Caco-2 (cell line): ENCODE data around the gene DHX15. TPM values are rescaled to one million over a fixed set of nuclear protein-coding genes. Genes with fewer than 3 reads are reported as not detected.

Source experiments
- BruUV-seq: library from RNA; stranded (reverse); fragments of 400-500 nt; replicated peaks from 2 replicates; lab custom pipeline; 2021; lab: Mats Ljungman, UMichigan
- CTCF ChIA-PET: fragments of 300-600 bp; sonication (Branson Sonifier 250); formaldehyde crosslinking; loops from one replicate; lab custom pipeline; 2022; ENCODE audit warnings: antibody characterized with exemption; lab: Charles Lee
- POLR2A ChIA-PET: fragments of 300-600 bp; sonication (Branson Sonifier 250); formaldehyde crosslinking; loops from one replicate; lab custom pipeline; 2022; ENCODE audit warnings: antibody characterized with exemption; lab: Charles Lee
- DNase-seq, 2 experiments: peaks; one replicate each; pipeline versions ENCODE4 v3.0.0 to v3.0.0-alpha.2; 2020 to 2022
- H3K27me3 ChIP-seq: replicated peaks from 2 replicates; pipeline ENCODE4 v1.6.0; 2011; ENCODE audit warnings: low read length; ENCODE audit not compliant: control insufficient read depth, insufficient read depth
- H3K36me3 ChIP-seq: 2 replicates; pipeline ENCODE4 v1.5.1; 2011; ENCODE audit warnings: low read length; ENCODE audit not compliant: control insufficient read depth, insufficient read depth
- H3K4me1 ChIP-seq: fragments of 250-450 bp; sonication (Bioruptor Pico); 2 replicates; pipeline ENCODE4 v1.5.1; 2020; ENCODE audit warnings: mild to moderate bottlenecking
- H3K4me3 ChIP-seq: 2 replicates; pipeline ENCODE4 v1.5.1; 2011; ENCODE audit warnings: low read depth, mild to moderate bottlenecking, control low read depth, low read length
- H3K9me3 ChIP-seq: fragments of 250-450 bp; sonication (Bioruptor Pico); 2 replicates; pipeline ENCODE4 v1.5.1; 2020; ENCODE audit warnings: mild to moderate bottlenecking, moderate library complexity
- H3K27ac Mint-ChIP-seq: one replicate; pipeline ENCODE4 v1.8.0; 2022; ENCODE audit warnings: mixed read lengths; ENCODE audit not compliant: unreplicated experiment
- H3K27me3 Mint-ChIP-seq: one replicate; pipeline ENCODE4 v1.8.0; 2022; ENCODE audit warnings: mixed read lengths; ENCODE audit not compliant: insufficient read depth, unreplicated experiment
- H3K36me3 Mint-ChIP-seq: one replicate; pipeline ENCODE4 v1.8.0; 2022; ENCODE audit warnings: mild to moderate bottlenecking, mixed read lengths; ENCODE audit not compliant: insufficient read depth, unreplicated experiment
- H3K4me1 Mint-ChIP-seq: one replicate; pipeline ENCODE4 v1.8.0; 2022; ENCODE audit warnings: low read depth, mixed read lengths; ENCODE audit not compliant: unreplicated experiment
- H3K4me3 Mint-ChIP-seq: one replicate; pipeline ENCODE4 v1.8.0; 2022; ENCODE audit warnings: mild to moderate bottlenecking, moderate library complexity, mixed read lengths; ENCODE audit not compliant: unreplicated experiment
- H3K9me3 Mint-ChIP-seq: one replicate; pipeline ENCODE4 v1.8.0; 2022; ENCODE audit warnings: mixed read lengths; ENCODE audit not compliant: unreplicated experiment
- CTCF ChIP-seq, 2 experiments: fragments of 200-600 bp in 1 of 2; IDR thresholded peaks; 1 replicate in 1 of 2; 2 replicates in 1 of 2; pipeline versions ENCODE4 v1.5.1 to v1.8.0; 2011 to 2022; ENCODE audit warnings: antibody characterized with exemption in 1 of 2, control low read depth in 1 of 2, inconsistent platforms in 1 of 2, low read depth in 1 of 2, low read length in 1 of 2, mild to moderate bottlenecking in 1 of 2, moderate library complexity in 1 of 2; ENCODE audit not compliant: insufficient read depth in 1 of 2, severe bottlenecking in 1 of 2, unreplicated experiment in 1 of 2
- intact Hi-C: fragments of 100-400 bp; cut with micrococcal nuclease; formaldehyde crosslinking; loops from one replicate; pipeline ENCODE4 v1.10.0; 2022; ENCODE audit not compliant: unreplicated experiment
- microRNA-seq: library from miRNA; unstranded; fragments of <30 nt; microRNA quantifications from one replicate; pipeline ENCODE4 v1.2.0, GENCODE V29; 2022
- total RNA-seq: library from RNA; stranded (reverse); gene quantifications from 2 replicates; pipeline ENCODE4 v1.2.3, GENCODE V29; 2022

The DHX15 gene
- total RNA-seq, 1 experiment from 2014 or later: 154 TPM

DNA sequence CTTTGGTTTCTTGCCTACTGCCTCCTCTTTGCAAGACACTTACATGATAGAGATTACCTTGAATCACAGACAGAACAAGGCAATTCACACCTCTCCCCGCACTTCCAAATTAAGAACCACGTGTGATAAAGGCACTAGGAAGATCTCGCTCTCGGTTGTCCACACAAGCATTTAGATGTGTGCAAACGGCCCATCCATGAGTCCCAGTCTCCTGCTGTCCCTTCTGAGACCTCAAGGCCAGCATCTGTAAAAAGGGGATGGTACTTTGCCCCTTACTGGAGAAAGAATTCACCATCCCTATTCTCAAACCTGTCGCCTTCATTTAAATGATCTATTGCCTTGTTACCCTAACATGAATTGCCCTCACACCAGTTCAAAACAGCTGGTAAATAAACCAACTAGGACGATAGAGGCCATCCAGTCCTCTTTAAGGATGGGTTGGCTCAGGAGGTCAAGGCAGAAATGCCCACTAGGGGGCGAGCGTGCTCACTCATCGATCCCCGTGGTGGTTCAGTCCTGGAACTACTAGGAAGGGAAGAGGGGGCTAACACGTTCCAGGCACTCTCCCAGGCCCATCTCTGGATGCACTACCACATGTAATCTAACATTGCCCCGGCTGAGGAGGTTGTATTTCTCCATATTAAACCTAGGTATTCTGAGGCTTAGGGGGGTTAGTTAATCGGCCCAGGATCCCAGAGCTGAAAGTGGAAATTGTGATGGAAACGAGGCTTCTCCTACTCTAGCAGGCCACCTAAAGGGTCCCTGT lies 95.8 kb downstream of the DHX15 start:
- ChIA-PET CTCF (interaction anchor here (0.6 to 0.9 kb wide), 2 partner anchors 16 to 492 kb away, joined by 3 to 10 read pairs; no protein-coding TSS in a partner anchor), POLR2A (no interaction called here)
- H3K4me1 ChIP-seq: no peaks in the 10 kb centered on the region
- TF ChIP-seq CTCF (IDR thresholded peaks at IDR 0.05; ENCODE audit: insufficient read depth in 1 of 2, low read depth in 1 of 2, low read length in 1 of 2, severe bottlenecking in 1 of 2, unreplicated experiment in 1 of 2): peak; percentile 76 to 78
- Mint-ChIP-seq H3K4me3 (no peak overlapping the region), H3K4me1 (no peaks in the 10 kb centered on the region), H3K27ac (no peak overlapping the region), H3K27me3 (no peaks in the 10 kb centered on the region), H3K9me3 (peaks cover 6% of the 10 kb centered on the region), H3K36me3 (no peaks in the 10 kb centered on the region)
- H3K27me3 ChIP-seq: no peaks in the 10 kb centered on the region
- no peaks in the 10 kb centered on the region for H3K36me3 ChIP-seq
- intact Hi-C loops: loop anchor here (1.0 to 5.0 kb wide), 4 partner anchors 199 to 499 kb away; no protein-coding TSS in a partner anchor
- no peak overlapping the region for H3K4me3 ChIP-seq
- BruUV-seq: no TSS peak
- no peaks in the 10 kb centered on the region for H3K9me3 ChIP-seq
- peak; percentile 61 to 83 for DNase-seq

DNA sequence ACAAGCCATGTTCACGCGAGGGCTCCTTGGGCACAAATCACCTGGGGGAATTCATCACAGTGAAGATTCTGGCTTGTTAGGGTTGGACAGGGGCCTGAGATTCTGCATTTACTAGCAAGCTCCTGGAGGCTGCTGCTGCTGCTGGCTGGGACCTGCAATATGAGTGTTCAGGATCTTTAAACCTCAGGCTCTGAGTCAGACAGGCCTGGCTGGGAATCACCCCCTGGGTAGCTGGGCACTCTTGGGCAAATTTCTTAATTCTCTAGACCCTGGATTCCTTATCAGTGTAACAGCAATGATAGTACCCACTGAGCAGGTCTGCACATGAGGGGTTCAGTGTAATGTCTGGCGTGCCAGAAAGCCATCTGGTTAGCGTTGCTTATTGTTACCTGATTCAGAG lies 101.5 kb downstream of the DHX15 start:
- DNase-seq: no peak
- intact Hi-C loops: no loop called here
- Mint-ChIP-seq H3K4me3 (no peak overlapping the region), H3K9me3 (no peaks in the 10 kb centered on the region), H3K36me3 (no peaks in the 10 kb centered on the region), H3K4me1 (no peaks in the 10 kb centered on the region), H3K27ac (no peak overlapping the region), H3K27me3 (peaks cover 8% of the 10 kb centered on the region)
- Histone ChIP-seq H3K4me3 (no peak overlapping the region), H3K4me1 (no peaks in the 10 kb centered on the region), H3K27me3 (no peaks in the 10 kb centered on the region), H3K9me3 (no peaks in the 10 kb centered on the region), H3K36me3 (no peaks in the 10 kb centered on the region)
- no peak for TF ChIP-seq CTCF (IDR thresholded peaks at IDR 0.05; ENCODE audit: insufficient read depth in 1 of 2, low read depth in 1 of 2, low read length in 1 of 2, severe bottlenecking in 1 of 2, unreplicated experiment in 1 of 2)
- POLR2A ChIA-PET: no interaction called here
- CTCF ChIA-PET: no interaction called here
- no TSS peak for BruUV-seq

- Mint-ChIP-seq H3K4me1 (peaks cover 6% of the 10 kb centered on the region), H3K27me3 (peaks cover 25% of the 10 kb centered on the region), H3K36me3 (no peaks in the 10 kb centered on the region), H3K4me3 (no peak overlapping the region), H3K9me3 (no peaks in the 10 kb centered on the region), H3K27ac (no peak overlapping the region)
- intact Hi-C loops: no loop called here
- no peaks in the 10 kb centered on the region for H3K9me3 ChIP-seq
- no peak overlapping the region for H3K4me3 ChIP-seq
- TF ChIP-seq CTCF (IDR thresholded peaks at IDR 0.05; ENCODE audit: insufficient read depth in 1 of 2, low read depth in 1 of 2, low read length in 1 of 2, severe bottlenecking in 1 of 2, unreplicated experiment in 1 of 2): no peak
- no peaks in the 10 kb centered on the region for H3K27me3 ChIP-seq
- ChIA-PET CTCF (no interaction called here), POLR2A (no interaction called here)
- no peaks in the 10 kb centered on the region for H3K36me3 ChIP-seq
- no peaks in the 10 kb centered on the region for H3K4me1 ChIP-seq
- DNase-seq: no peak
- no TSS peak for BruUV-seq
Measured at GRCh38 chr4:24477919-24478318, 106.4 kb downstream of the DHX15 start.

Small RNAs within 50 kb of the gene (microRNA-seq; reads per million reads assigned to microRNA genes)
- 6.9 reads per million, percentile 41 among the genes with 10 or more reads in this experiment for gene MIR573

Other genes starting within 250 kb of the DHX15 start
- gene SOD3, start 211.0 kb upstream of the DHX15 start, total RNA-seq: 3.8 and 6.6 TPM in 2 replicates